NCI-H2107 (cell line): ENCODE data around the gene EPHX1.
A peak's percentile ranks its signal among the peaks of the same experiment; 100 is the strongest.
"Not testable (repeated sequence)": the region's sequence is repeated elsewhere in the genome, so short reads cannot be mapped to it uniquely, and the experiment has no call there.

Experiments used
- DNase-seq: peaks from one replicate; lab custom pipeline; 2025; lab: John Stamatoyannopoulos, UW

The EPHX1 gene

DNA sequence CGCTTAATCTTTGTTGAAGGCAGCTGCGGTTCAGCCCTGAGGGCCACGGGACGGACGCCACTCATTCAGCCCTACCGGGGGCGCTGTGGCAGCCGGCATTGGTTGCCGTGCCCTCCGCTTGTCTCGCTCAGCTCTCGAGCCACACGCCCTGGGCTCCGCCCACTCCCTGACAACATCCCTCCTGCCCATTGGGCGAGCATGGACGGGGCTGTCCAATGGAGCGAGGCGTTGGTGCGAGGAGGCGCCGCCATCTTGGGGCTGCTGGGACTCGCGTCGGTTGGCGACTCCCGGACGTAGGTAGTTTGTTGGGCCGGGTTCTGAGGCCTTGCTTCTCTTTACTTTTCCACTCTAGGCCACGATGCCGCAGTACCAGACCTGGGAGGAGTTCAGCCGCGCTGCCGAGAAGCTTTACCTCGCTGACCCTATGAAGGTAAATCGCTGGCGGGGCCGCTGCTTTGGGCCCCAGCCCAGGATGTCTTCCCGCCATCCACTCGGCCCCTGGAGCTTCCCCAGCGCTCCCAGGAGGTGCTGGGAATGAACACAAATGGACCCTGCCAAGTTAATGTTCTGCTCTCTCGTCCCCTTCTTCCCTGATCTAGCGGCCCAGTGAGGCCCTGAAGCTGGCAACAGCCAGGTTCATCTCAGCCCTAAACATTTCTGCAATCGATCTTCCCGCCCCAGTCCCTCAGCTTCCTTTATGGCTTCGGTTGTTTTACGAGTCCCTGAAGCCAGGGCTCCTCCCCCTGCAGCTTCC, 32.2 kb upstream of the EPHX1 start, which contains the start of gene SRP9:
SRP9 (plus strand) TSS at position 244 of the 754 bp plus-strand sequence; CDS start at position 359, 115 bp downstream.
- peak; percentile 98 for DNase-seq

DNA sequence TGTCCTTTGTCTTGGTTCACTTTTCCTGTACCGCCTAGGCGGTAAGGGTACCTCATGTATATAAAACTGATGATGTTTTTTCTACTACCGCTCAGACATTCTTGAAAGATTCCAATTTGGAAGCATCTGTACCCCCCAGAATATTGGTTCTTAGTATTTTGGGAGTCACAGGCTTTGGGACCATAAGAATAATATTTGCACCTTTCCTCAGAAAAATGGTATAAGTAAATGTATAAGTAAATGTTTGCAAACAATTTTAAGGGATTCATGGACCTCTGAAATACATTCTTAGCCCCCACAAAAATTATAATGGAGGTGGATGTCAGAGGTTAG, 31.6 kb upstream of the EPHX1 start:
- peak; percentile 60 for DNase-seq

DNA sequence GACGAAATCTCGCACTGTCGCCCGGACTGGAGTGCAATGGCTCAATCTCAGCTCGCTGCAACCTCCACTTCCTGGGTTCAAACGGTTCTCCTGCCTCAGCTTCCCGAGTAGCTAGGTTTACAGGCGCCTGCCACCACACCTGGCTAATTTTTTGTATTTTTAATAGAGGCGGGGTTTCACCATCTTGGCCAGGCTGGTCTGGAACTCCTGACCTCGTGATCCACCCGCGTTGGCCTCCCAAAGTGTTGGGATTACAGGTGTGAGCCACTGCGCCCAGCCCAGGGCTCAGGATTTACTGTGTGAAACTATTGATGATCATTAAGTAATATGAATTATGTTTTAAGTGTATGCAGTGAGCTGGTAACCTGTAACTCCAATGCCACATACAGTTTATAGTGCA, 30.8 kb upstream of the EPHX1 start:
- not testable (repeated sequence) for DNase-seq

DNA sequence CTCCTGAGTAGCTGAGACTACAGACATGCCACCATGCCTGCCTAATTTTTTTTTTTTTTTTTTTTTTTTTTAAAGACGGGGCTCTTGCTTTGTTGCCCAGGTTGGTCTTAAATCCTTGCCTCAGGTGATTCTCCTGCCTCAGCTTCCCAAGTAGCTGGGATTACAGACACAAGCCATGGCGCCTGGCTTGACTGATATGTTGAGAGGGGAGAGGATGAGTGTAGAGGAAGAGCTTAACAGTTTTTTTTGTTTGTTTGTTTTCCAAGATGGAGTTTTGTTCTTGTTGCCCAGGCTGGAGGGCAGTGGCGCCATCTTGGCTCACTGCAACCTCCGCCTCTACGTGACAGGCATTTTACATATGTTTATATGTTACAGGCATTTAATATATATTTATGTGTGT, 29.8 kb upstream of the EPHX1 start:
- no peak for DNase-seq

DNA sequence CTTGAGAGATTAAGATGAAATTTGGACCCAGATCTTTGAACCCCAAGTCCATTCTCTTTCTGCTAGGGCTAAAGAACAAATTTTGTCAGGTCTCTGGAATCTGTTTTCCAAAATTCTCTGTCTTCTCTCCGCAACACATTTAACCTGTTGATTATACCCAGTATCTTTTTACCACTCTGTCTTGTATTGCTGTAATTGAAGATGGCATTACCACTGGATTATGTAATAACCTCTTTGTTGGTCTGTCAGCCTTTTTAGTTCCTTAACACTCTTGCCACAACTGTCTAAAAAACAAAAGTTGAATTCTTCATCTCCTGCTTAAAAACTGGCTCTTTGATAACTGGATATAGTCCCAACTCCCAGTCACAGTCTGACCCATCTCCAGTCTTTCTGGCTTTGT, 29.3 kb upstream of the EPHX1 start:
- DNase-seq = no peak

GRCh38 chr1:225789142-225789541, 20.8 kb upstream of the EPHX1 start:
- not testable (repeated sequence) for DNase-seq

DNA sequence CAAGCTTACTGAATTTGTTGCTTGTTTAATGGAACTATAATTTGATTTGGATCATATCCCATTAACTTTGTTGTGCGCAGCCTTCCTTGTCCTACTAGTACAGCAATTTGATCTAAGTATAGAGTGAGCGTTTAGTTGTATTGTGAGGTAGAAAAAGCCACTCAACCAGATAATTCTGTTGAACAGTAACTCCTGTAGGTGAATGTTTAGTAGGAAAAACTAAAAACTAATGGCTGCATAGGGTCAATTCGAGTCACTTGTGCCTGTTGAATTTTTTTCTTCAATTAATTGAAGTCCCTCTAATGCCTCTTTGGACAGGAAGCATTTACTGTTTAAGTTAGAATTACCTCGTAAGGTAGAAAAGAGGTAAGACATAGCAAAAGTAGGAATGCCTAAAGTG, 15.0 kb upstream of the EPHX1 start:
- no peak for DNase-seq

DNA sequence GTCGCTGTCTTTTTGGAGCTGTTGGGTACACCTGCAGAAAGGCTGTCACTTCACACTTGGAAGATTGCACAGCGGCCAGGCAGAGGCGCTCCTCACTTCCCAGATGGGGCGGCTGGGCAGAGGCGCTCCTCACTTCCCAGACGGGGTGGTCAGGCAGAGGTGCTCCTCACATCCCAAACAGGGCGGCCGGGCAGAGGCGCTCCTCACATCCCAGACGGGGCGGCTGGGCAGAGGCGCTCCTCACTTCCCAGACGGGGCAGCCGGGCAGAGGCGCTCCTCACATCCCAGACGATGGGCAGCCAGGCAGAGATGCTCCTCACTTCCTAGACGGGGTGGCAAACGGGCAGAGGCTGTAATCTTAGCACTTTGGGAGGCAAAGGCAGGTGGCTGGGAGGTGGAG, 13.8 kb upstream of the EPHX1 start:
- not testable (repeated sequence) for DNase-seq

DNA sequence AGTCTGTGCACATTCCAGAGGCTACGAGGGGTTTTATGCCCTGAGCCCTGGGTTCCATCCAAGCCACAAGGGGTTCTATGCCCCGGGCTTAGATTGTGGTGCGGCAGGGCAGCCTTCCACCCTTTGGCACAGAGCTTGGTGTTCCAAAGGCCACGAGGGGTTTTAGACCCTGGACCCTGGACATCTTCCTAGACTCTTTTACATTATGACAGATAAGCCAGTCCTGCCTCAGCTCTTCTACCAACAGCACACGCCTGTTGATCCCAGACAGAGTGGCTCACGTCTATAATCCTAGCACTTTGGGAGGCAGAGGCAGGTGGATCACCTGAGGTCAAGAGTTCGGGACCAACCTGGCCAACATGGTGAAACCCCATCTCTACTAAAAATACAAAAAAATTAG, 8.8 kb upstream of the EPHX1 start:
- DNase-seq = not testable (repeated sequence)

GRCh38 chr1:225806249-225806648, 3.7 kb upstream of the EPHX1 start:
- DNase-seq = no peak

DNA sequence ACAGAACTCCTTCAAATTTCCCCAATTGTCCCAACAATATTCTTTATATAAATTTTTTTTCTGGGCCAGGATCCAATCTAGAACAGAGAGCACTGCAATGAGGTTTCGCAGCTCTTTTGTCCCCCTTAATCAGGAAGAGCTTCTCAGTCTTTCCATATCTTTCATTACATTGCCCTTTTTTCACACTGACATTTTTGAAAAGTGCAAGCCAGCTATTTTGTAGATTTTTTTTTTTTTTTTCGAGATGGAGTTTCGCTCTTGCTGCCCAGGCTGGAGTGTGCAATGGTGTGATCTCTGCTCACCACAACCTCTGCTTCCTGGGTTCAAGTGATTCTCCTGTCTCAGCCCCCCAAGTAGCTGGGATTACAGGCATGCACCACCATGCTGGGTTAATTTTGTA, 3.2 kb upstream of the EPHX1 start:
- not testable (repeated sequence) for DNase-seq

- no peak for DNase-seq
Measured at GRCh38 chr1:225808136-225808535, 1.8 kb upstream of the EPHX1 start.

DNA sequence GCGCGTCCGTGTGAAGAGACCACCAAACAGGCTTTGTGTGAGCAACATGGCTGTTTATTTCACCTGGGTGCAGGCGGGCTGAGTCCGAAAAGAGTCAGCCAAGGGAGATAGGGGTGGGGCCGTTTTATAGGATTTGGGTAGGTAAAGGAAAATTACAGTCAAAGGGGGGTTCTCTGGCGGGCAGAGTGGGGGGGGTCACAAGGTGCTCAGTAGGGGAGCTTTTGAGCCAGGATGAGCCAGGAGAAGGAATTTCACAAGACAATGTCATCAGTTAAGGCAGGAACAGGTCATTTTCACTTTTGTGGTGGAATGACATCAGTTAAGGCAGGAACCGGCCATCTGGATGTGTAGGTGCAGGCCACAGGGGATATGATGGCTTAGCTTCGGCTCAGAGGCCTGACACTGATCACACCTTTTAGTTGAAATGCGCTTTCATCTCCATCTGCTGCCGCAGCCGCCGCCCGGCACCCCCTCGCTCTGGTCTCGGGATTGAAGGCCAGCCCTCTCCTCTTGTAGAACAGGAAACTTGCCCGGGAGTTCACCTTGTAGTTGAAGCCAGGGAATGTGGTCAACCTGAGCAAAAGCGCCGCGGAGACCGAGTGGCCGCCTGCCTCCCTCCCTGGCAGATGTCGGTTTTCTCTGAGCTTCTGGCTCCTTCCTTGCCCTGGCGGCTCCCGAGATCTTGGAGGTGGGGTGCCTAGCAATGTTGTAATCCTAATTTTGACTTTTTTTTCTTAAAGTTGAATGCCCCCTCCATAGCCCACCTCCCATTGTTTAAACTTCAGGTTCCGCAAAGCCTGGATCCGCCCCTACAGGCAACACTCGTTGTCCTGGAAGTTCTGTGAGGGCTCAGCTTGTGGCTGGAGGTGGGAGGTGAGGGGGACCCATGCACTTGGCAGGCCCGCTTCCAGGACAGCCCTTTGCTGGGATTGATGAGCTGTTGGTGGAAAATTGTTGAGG, 935 bp downstream of the EPHX1 start:
- not testable (repeated sequence) for DNase-seq

DNA sequence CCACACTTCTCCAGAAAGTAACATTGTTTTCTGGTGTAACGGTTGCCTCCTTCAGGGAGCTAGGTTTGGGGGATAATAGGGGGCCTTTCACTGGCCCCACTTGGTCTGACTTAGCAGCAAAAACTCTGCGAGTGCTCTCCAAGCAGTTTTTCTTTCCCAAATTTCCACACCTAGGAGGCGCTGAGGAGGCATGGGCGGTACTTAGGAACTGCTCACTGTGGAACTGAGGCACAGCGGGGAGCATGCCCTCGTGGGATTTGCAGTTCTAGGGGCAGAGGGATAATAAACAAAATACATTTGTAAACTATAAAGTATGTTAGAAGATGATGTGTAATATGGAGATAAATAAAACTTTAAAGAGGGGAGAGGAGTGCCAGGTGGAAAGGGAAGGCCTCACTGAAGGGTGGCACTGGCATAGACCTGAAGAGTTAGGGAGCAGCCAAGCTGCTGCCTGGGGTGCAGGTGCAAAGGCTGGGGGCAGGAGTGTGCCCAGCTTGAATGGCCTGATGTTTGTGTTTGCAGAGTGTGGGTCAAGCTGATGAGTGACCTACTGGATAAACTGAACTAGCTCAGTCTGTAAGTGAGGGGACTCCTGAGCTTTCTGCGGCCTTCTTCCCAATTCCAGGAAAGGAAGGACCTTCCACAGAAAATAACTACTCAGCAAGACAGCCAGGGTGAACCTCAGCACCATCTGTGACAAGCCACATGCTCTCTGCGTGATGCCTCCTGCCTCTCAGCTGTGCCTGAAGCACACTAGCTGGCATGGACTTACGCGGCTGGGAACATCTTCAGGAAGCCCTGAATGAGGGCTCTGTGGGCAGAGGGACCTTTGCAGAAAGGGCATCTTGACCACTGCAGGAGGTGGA, 1.9 kb downstream of the EPHX1 start:
- DNase-seq = peak; percentile 23

DNA sequence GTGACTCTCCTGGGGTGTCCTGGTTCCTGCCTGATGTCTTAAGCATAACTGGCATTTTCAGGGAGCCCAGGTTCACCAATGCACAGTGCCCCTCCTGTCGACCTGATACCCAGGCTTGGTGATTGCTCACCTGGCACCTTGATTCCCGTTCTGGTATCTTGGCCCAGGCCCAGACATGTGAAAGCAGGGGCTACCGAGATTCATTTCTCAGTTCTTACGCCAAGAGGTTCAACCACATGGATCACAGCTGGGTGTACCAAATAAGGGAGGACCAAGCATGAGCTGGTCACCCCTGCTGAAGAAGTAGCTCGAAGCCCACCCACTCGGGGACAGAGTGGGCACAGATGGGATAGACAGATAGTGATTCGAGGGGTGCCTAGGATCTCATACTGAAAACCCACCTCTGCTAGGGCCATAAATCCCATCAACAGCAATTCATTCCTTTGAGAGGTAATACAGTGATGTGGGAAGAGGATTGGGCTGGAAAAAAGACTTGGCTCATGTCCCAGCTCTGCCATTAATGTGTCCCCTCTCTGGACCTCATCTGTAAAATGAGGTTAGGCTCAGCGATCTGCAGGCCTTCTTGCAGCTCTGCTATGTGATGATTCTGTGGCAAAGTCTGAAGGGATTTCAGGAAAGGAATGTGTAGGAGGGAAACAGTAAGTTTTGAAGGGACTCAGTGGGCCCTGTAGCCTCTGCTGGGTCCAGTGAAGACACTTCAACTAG, 2.7 kb downstream of the EPHX1 start:
- DNase-seq = no peak

DNA sequence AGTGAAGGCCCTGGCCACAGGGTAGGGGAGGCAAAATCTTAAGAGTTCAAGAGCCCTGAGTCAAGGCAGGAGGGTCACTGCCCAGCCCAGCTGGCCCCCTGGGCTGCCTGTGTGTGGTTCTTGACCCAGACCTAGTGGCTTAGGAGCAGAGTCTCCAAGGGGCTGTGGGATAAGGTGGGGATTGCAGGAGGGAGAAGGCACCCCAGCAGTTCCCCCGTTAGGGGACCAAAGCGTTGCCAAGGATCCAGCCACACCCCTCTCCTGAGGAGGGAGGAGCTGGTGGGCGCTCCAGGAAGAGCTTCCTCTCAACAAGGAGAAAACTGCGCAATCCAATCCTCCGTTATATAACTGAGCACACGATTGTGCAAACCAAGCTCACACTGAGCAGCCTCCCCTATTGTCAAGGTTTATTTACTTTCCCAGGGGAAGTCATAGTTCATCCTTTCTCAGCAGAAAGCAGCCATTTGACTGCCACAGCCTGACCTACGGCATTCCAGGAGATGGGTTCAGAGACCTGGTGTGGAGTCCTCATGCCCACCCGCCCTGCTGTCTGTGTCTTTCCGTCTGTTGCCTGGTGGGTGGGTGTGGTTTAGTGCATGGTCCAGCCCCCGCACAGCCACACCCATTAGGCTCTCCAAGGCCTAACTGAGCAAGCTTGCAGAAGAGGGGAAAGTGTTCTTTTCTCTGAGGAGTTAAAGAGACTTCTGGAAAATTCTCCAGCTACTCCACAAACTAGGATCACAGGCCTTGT, 3.5 kb downstream of the EPHX1 start:
- peak; percentile 64 for DNase-seq

GRCh38 chr1:225814381-225814780, 4.5 kb downstream of the EPHX1 start:
- no peak for DNase-seq

DNA sequence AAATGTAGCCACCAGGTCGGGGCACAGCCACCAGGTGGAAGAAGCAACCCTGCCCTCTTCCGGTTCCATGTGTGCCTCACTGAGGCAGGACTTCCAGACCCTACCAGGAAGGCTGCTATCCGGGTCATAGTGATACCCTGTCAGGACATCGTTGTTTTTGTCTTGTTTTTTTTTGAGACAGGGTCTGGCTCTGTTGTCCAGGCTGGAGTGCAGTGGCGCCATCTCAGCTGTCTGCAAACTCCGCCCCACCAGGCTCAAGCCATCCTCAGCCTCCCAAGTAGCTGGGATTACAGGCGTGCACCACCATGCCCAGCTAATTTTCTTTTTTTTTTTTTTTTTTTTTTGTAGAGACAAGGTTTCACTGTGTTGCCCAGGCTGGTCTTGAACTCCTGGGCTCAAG, 5.2 kb downstream of the EPHX1 start:
- DNase-seq = not testable (repeated sequence)

GRCh38 chr1:225815526-225816178, 5.7 kb downstream of the EPHX1 start:
- DNase-seq = peak; percentile 84
